Activated B cell treated with CpG ODN at 0.5 μM for 24 hours (primary cell): ENCODE data around the gene ROBO3. TPM values are rescaled to one million over a fixed set of nuclear protein-coding genes. Genes with fewer than 3 reads are reported as not detected.

Source experiments
- ATAC-seq: fragments of 200-7000 bp; cut with Tn5 transposase; one replicate; pipeline ENCODE4 v1.10.0; 2021; ENCODE audit warnings: low read depth, mild to moderate bottlenecking, moderate library complexity
- CTCF ChIA-PET: fragments of 350-600 bp; sonication (Branson Sonifier 250); formaldehyde crosslinking; loops from one replicate; lab custom pipeline; 2021; ENCODE audit warnings: antibody characterized with exemption; lab: Charles Lee
- POLR2A ChIA-PET: fragments of 350-600 bp; sonication (Branson Sonifier 250); formaldehyde crosslinking; loops from one replicate; lab custom pipeline; 2021; ENCODE audit warnings: antibody characterized with exemption; lab: Charles Lee
- DNase-seq: peaks from one replicate; pipeline ENCODE4 v3.0.0; 2022
- H3K27ac Mint-ChIP-seq: one replicate; pipeline ENCODE4 v1.8.0; 2020; ENCODE audit warnings: mixed read lengths
- H3K27me3 Mint-ChIP-seq: one replicate; pipeline ENCODE4 v1.8.0; 2021; ENCODE audit warnings: mixed read lengths
- H3K36me3 Mint-ChIP-seq: one replicate; pipeline ENCODE4 v1.8.0; 2021; ENCODE audit warnings: low read depth, mixed read lengths
- H3K4me1 Mint-ChIP-seq: one replicate; pipeline ENCODE4 v1.8.0; 2021; ENCODE audit warnings: mixed read lengths
- H3K4me3 Mint-ChIP-seq: one replicate; pipeline ENCODE4 v1.8.0; 2020; ENCODE audit warnings: mild to moderate bottlenecking, mixed read lengths
- H3K9me3 Mint-ChIP-seq: one replicate; pipeline ENCODE4 v1.8.0; 2020; ENCODE audit warnings: mixed read lengths
- CTCF ChIP-seq: fragments of 200-600 bp; IDR thresholded peaks from one replicate; pipeline ENCODE4 v1.8.0; 2022; ENCODE audit warnings: antibody characterized with exemption, mild to moderate bottlenecking
- intact Hi-C: fragments of 100-400 bp; cut with micrococcal nuclease; formaldehyde crosslinking; loops from one replicate; pipeline ENCODE4 v1.15.1; 2024
- total RNA-seq: library from RNA; stranded (reverse); gene quantifications from 2 replicates; pipeline ENCODE4 v1.2.3, GENCODE V29; 2022

ROBO3 gene
- total RNA-seq, 1 donor from 2014 or later, result 1.5 TPM

GRCh38 chr11:124861670-124862069 lies 3.6 kb upstream of the ROBO3 start:
- ATAC-seq (no peak), DNase-seq (no peak)
- Mint-ChIP-seq H3K27ac (no peak overlapping the region), H3K9me3 (no peaks in the 10 kb centered on the region), H3K4me1 (peaks cover 18% of the 10 kb centered on the region), H3K36me3 (no peaks in the 10 kb centered on the region), H3K4me3 (no peak overlapping the region), H3K27me3 (peaks cover 57% of the 10 kb centered on the region)
- POLR2A ChIA-PET, result no interaction called here
- intact Hi-C loops, result loop anchor here (10.0 kb wide), 1 partner anchor 447 kb away; no protein-coding TSS in a partner anchor
- no peak for TF ChIP-seq CTCF
- CTCF ChIA-PET, result no interaction called here

- intact Hi-C loops, result loop anchor here (10.0 kb wide), 1 partner anchor 448 kb away; no protein-coding TSS in a partner anchor
- no peak for ATAC-seq
- CTCF ChIA-PET, result no interaction called here
- H3K9me3 Mint-ChIP-seq, result no peaks in the 10 kb centered on the region
- POLR2A ChIA-PET, result no interaction called here
- peaks cover 25% of the 10 kb centered on the region for H3K4me1 Mint-ChIP-seq
- H3K4me3 Mint-ChIP-seq, result no peak overlapping the region
- no peaks in the 10 kb centered on the region for H3K36me3 Mint-ChIP-seq
- H3K27me3 Mint-ChIP-seq, result peaks cover 71% of the 10 kb centered on the region
- no peak for DNase-seq
- no peak for TF ChIP-seq CTCF
- H3K27ac Mint-ChIP-seq, result no peak overlapping the region
Observed at GRCh38 chr11:124863137-124863825, 2.0 kb upstream of the ROBO3 start.

- Mint-ChIP-seq H3K27me3 (peaks cover 75% of the 10 kb centered on the region), H3K27ac (no peak overlapping the region), H3K9me3 (no peaks in the 10 kb centered on the region), H3K4me1 (peaks cover 25% of the 10 kb centered on the region), H3K4me3 (no peak overlapping the region), H3K36me3 (no peaks in the 10 kb centered on the region)
- intact Hi-C loops, result loop anchor here (10.0 kb wide), 1 partner anchor 449 kb away; no protein-coding TSS in a partner anchor
- DNase-seq, result no peak
- CTCF ChIA-PET, result no interaction called here
- no peak for ATAC-seq
- POLR2A ChIA-PET, result no interaction called here
- no peak for TF ChIP-seq CTCF
Observed at GRCh38 chr11:124863826-124864165, 1.4 kb upstream of the ROBO3 start.

GRCh38 chr11:124864176-124864891 lies 898 bp upstream of the ROBO3 start:
- Mint-ChIP-seq H3K36me3 (no peaks in the 10 kb centered on the region), H3K4me1 (peaks cover 27% of the 10 kb centered on the region), H3K9me3 (no peaks in the 10 kb centered on the region), H3K27ac (no peak overlapping the region), H3K4me3 (no peak overlapping the region), H3K27me3 (peaks cover 80% of the 10 kb centered on the region)
- TF ChIP-seq CTCF, result no peak
- POLR2A ChIA-PET, result no interaction called here
- intact Hi-C loops, result loop anchor here (10.0 kb wide), 1 partner anchor 450 kb away; no protein-coding TSS in a partner anchor
- no peak for ATAC-seq
- no peak for DNase-seq
- CTCF ChIA-PET, result no interaction called here

GRCh38 chr11:124864892-124865180 lies 396 bp upstream of the ROBO3 start:
- H3K4me1 Mint-ChIP-seq, result peaks cover 30% of the 10 kb centered on the region
- ATAC-seq, result no peak

More at GRCh38 chr11:124864892-124865180, 396 bp upstream of the ROBO3 start:
- no peak for DNase-seq
- TF ChIP-seq CTCF, result no peak
- ChIA-PET CTCF (interaction anchor here (2.0 kb wide), 1 partner anchor 11 kb away, joined by 9 read pairs; no protein-coding TSS in a partner anchor), POLR2A (no interaction called here)
- intact Hi-C loops, result loop anchor here (10.0 kb wide), 1 partner anchor 450 kb away; no protein-coding TSS in a partner anchor
- no peak overlapping the region for H3K4me3 Mint-ChIP-seq
- H3K36me3 Mint-ChIP-seq, result no peaks in the 10 kb centered on the region
- peaks cover 81% of the 10 kb centered on the region for H3K27me3 Mint-ChIP-seq
- no peaks in the 10 kb centered on the region for H3K9me3 Mint-ChIP-seq
- H3K27ac Mint-ChIP-seq, result no peak overlapping the region
